SW480 (cell line): Measurements from ENCODE around the gene RMC1.
"Not testable (repeated sequence)": the region's sequence is repeated elsewhere in the genome, so short reads cannot be mapped to it uniquely, and the experiment has no call there.

Experiments
- DNase-seq: peaks from one replicate; pipeline ENCODE4 v3.0.0-alpha.2; 2016; ENCODE audit warnings: low spot score

The RMC1 gene

GRCh38 chr18:23498117-23498516 lies 5.2 kb upstream of the RMC1 start:
- DNase-seq, result no peak

- peak; percentile 71 for DNase-seq
These were observed 4.4 kb upstream of the RMC1 start for GRCh38 chr18:23498877-23499276.

DNA sequence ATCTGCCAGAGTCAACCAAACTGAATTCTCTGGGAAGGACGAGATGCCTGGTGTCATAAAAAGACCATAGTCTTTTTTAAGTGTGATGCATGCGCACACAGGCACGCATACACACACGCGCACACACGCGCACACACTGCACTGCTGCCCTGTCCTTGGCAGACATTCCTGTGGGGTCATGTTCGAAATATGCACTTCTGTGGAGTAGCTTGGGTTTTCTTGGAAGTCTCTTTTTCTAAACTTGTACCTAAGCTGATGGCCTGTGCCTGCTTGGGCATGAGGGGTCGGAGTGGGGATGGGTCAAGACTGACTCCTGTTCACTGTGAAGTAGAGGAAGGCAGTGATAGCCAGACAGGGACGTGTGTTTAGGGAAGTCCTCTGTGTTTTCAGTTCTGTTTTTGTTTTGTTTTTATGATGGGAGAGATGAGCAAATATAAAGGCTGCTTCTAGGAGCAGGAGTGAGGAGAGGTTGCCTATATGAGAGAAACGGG lies 4.0 kb upstream of the RMC1 start:
- DNase-seq, result no peak

- no peak for DNase-seq
These were observed 1.7 kb upstream of the RMC1 start for GRCh38 chr18:23501626-23502025.

GRCh38 chr18:23502516-23503037 lies 734 bp upstream of the RMC1 start:
- DNase-seq, result no peak

GRCh38 chr18:23503963-23504344 lies 643 bp downstream of the RMC1 start:
- DNase-seq, result no peak

DNA sequence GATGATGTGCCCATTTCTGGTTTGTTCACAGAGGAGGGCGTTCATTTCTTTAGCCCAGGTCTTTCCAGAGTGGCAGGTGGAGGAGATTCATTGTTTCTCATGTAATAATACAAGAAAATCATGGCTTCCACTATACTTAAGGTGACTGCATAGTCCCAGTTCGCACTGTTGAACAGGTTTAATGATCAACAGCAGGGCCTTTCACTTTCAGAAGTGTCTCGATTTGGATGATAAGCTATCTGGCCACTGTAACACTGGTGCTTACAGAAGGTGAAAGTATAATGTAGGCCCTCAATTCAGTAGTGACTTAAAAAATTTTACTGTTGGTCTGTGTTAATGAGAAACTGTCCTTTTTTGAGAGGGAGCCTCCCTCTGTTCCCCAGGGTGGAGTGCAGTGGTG lies 1.4 kb downstream of the RMC1 start:
- no peak for DNase-seq

GRCh38 chr18:23506393-23506792 lies 3.1 kb downstream of the RMC1 start:
- DNase-seq, result no peak

DNA sequence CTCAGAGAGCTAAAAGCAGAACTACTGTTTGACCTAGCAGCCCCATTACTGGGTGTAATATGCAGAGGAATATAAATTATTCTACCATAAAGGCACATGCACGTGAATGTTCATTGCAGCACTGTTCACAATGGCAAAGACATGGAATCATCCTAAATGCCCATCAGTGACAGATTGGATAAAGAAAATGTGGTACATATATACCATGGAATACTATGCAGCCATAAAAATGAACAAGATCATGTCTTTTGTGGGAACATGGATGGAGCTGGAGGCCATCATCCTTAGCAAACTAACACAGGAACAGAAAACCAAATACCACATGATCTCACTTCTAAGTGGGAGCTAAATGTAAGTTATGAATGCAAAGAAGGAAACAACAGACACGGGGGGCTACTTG lies 7.6 kb downstream of the RMC1 start:
- not testable (repeated sequence) for DNase-seq

GRCh38 chr18:23512216-23512615 lies 8.9 kb downstream of the RMC1 start:
- not testable (repeated sequence) for DNase-seq

DNA sequence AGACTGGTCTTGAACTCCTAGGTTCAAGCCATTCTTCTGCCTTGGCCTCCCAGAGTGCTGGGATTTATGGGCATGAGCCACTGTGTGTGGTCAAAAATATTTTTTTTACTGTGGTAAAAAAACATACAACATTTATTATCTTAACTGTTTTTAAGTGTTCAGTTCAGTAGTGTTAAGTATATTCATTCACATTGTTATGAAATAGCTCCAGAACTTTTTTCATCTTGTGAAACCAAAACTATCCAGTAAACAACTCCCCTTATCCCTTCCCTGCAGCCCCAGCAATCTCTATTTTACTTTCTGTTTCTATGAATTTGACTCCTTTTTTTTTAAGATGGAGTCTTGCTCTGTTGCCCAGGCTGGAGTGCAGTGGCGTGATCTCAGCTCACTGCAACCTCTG lies 9.3 kb downstream of the RMC1 start:
- DNase-seq, result no peak

DNA sequence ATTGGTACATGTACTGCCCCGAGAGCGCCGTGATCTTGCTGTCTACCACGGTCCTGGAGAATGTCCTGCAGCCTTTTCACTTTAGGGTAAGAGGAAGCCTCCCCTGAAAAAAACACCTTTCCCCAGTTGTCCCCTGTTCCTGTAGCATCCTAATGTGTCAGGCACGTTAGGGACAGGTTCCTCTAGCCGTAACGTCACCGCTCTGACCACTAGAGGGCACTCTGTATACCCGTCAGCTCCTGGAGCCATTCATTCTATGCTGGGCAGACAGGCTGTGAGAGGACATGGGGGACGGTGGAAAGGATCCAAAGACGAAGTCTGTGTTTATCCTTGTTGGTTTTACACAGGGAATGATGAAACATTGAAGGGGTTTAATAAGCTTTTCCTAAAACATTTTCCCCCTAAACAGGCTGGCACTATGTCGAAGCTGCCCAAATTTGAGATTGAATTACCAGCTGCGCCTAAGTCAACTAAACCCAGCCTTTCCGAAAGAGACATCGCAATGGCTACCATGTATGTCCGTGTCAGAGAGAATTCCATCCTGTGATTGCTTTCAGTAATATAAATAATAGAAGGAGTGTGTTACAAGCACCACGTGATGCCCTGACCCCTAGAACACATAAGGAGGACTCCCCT lies 12.7 kb downstream of the RMC1 start:
- DNase-seq, result peak; percentile 76

DNA sequence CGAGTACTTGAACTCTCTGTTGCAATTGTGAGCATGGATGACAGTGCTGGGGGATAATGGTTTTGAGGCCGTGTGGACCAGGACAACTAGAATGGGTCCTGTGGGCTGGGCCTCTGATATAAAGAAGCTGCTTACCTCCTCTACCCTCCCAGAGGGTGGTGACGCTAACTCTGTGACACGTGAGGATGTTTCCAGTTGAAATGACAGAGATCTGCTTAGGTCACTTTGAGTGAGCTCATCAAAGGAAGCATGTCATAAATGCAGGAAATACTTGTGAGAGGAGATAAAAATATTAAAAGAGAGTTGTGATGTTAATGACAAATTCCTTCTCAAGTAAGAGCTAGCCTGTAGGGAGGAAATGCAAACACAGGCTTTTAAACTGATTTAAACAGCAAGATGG lies 16.4 kb downstream of the RMC1 start:
- DNase-seq, result no peak

DNA sequence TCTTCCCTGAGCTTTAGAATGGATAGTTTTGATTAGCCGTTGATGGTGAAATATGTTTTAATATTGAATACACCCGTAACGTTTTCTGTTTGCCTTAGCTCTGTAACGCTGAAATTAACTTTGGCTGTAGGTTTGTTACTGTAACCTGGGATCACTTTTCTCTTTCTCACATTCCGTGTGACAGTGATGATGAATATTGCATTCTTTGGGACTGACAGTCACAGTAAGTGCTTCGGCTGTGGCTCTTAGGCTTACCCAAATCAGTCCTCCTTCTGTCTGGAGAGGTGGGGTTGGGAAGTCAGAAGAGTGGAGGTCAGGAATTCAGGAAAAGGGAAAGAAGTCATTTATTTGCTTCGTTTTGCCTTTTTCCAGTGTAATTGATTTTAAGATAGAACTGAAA lies 18.0 kb downstream of the RMC1 start:
- DNase-seq, result no peak

GRCh38 chr18:23521907-23522306 lies 18.6 kb downstream of the RMC1 start:
- DNase-seq, result no peak

DNA sequence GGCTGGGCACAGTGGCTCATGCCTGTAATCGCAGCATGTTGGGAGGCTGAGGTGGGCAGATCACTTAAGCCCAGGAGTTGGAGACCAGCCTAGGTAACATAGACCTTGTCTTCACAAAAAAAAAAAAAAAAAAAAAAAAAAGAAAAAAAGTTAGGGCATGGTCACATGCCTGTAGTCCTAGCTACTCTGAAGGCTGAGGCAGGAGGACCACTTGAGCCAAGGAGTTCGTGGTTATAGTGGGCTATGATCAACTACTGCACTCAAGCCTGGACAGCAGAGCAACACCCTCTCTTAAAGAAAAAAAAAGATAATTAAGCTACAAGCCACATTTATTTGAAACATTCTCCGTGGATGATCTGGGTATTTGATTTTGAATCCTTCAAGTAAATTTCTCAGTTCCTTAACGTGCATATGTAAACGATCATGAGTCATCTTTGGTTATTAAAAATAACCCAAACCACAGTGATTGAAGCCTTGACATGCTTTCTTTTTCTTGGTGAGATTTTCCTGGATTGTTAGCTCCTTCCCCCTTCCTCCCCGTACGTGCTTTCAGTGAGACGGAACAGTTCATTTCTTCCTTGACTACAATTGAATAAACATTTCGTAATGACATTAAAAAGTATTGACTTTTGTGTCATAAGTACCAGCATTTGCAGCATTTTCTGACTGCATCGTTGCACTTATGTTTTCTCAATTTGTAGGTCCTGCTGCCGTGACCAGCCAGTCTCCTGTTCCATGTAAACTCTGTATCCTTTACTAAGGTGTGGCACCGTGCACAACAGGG lies 20.3 kb downstream of the RMC1 start:
- DNase-seq, result no peak

- DNase-seq, result no peak
These were observed 20.9 kb downstream of the RMC1 start for GRCh38 chr18:23524213-23524707.

DNA sequence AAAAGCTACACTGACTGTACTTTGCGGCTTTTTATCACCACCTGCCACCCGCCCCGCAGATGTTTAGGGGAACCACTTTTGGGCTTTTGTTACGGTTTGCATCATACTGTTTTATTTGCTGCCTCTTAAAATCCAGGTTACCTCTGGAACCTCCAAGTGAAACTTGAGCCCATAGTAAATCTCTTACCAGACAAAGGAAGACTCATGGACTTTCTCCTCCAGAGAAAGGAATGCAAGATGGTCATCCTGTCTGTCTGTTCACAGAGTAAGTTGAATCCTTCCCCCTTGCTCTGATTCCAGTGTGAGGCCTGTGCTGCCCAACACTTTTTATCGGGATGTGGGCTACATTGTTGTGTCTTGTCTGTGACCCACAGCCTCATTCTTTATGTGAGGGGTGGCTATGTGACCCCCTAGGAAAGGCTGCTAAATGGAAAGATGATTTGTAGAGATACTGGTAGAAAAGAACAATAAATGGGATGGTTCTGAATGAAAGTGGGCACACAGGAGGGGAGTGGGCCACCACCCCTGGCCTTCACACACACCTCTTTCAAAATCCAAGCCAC lies 23.3 kb downstream of the RMC1 start:
- DNase-seq, result no peak

- no peak for DNase-seq
These were observed 25.5 kb downstream of the RMC1 start for GRCh38 chr18:23528580-23529472.

- no peak for DNase-seq
These were observed 26.3 kb downstream of the RMC1 start for GRCh38 chr18:23529604-23530003.

DNA sequence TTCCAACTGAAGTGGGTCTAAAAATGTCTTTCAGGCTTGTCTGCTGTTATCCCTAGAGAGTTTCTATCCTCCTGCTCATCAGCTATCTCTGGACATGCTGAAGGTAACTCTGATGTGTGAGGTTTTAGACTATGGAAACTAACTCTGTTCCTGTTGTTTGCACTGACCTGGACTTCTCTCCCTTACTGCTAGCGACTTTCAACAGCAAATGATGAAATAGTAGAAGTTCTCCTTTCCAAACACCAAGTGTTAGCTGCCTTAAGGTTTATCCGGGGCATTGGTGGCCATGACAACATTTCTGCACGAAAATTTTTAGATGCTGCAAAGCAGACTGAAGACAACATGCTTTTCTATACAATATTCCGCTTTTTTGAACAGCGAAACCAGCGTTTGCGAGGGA lies 26.9 kb downstream of the RMC1 start:
- no peak for DNase-seq

- no peak for DNase-seq
These were observed 28.6 kb downstream of the RMC1 start for GRCh38 chr18:23531912-23532311.
